SK-N-SH (cell line): ENCODE measurements around the gene CARD8. TPM values are rescaled to one million over a fixed set of nuclear protein-coding genes. Genes with fewer than 3 reads are reported as not detected.

Experiments used
- CTCF ChIA-PET: fragments of 300-600, 350-600 bp; formaldehyde crosslinking; extraction: SDS; loops from one replicate; lab custom pipeline; 2021; lab: Yijun Ruan, JAX
- POLR2A ChIA-PET: fragments of 350-600 bp; sonication (Branson Sonifier 250); formaldehyde crosslinking; extraction: SDS; loops from one replicate; lab custom pipeline; 2020; ENCODE audit warnings: antibody characterized with exemption, inconsistent platforms; lab: Yijun Ruan, JAX
- DNase-seq: peaks from one replicate; pipeline ENCODE4 v3.0.0; 2012
- H2AFZ ChIP-seq: fragments of 200-600 bp; sonication (generic); 2 replicates; pipeline ENCODE4 v1.8.1; 2016; ENCODE audit warnings: antibody characterized with exemption, mild to moderate bottlenecking, low read depth
- H3F3A ChIP-seq: fragments of 200-600 bp; sonication (generic); replicated peaks from 2 replicates; pipeline ENCODE3; 2016; ENCODE audit warnings: antibody characterized with exemption, mild to moderate bottlenecking; ENCODE audit not compliant: insufficient read depth
- H3K27ac ChIP-seq, 2 experiments: fragments of 200-500 bp in 1 of 2; fragments of 200-600 bp in 1 of 2; sonication (Bioruptor generic) in 1 of 2; sonication (generic), shearing (Covaris generic) in 1 of 2; 2 replicates each; pipeline versions ENCODE4 v1.5.1 to v1.6.1; 2014 to 2016; ENCODE audit warnings: low read depth in 2 of 2, inconsistent platforms in 1 of 2, low read length in 1 of 2, mild to moderate bottlenecking in 1 of 2, mixed read lengths in 1 of 2
- H3K27me3 ChIP-seq: fragments of 200-600 bp; sonication (generic), shearing (Covaris generic); 2 replicates; pipeline ENCODE4 v1.6.1; 2016; ENCODE audit warnings: mixed run types; ENCODE audit not compliant: insufficient read depth
- H3K36me3 ChIP-seq, 2 experiments: fragments of 200-500 bp in 1 of 2; fragments of 200-600 bp in 1 of 2; sonication (Bioruptor generic) in 1 of 2; sonication (generic) in 1 of 2; replicated peaks in 1 of 2; 2 replicates each; pipeline versions ENCODE3 to v1.5.1; 2014 to 2016; ENCODE audit warnings: low read length in 1 of 2, mild to moderate bottlenecking in 1 of 2; ENCODE audit not compliant: insufficient read depth in 2 of 2, control insufficient read depth in 1 of 2
- H3K4me1 ChIP-seq, 2 experiments: fragments of 200-500 bp in 1 of 2; fragments of 200-600 bp in 1 of 2; sonication (Bioruptor generic) in 1 of 2; sonication (generic), shearing (Covaris generic) in 1 of 2; 2 replicates each; pipeline versions ENCODE4 v1.5.1 to v1.6.1; 2014 to 2016; ENCODE audit warnings: low read depth in 1 of 2, low read length in 1 of 2, mixed run types in 1 of 2; ENCODE audit not compliant: insufficient read depth in 2 of 2, control insufficient read depth in 1 of 2
- H3K4me2 ChIP-seq: fragments of 200-600 bp; sonication (generic), shearing (Covaris generic); 2 replicates; pipeline ENCODE4 v1.6.1; 2017; ENCODE audit warnings: mixed run types
- H3K4me3 ChIP-seq, 2 experiments: fragments of 200-500 bp in 1 of 2; fragments of 200-600 bp in 1 of 2; sonication (Bioruptor generic) in 1 of 2; sonication (generic), shearing (Covaris generic) in 1 of 2; 2 replicates each; pipeline versions ENCODE4 v1.5.1 to v1.8.1; 2014 to 2016; ENCODE audit warnings: low read depth in 2 of 2, inconsistent platforms in 1 of 2, low read length in 1 of 2, mild to moderate bottlenecking in 1 of 2, mixed read lengths in 1 of 2, moderate library complexity in 1 of 2
- H3K79me2 ChIP-seq: fragments of 200-600 bp; sonication (generic); 2 replicates; pipeline ENCODE4 v1.8.1; 2017; ENCODE audit warnings: mild to moderate bottlenecking; ENCODE audit not compliant: insufficient read depth
- H3K9ac ChIP-seq: fragments of 200-600 bp; sonication (generic); 2 replicates; pipeline ENCODE4 v1.6.1; 2017; ENCODE audit warnings: mixed run types
- H3K9me2 ChIP-seq: fragments of 200-600 bp; sonication (generic); 2 replicates; pipeline ENCODE4 v1.6.1; 2017; ENCODE audit warnings: mixed run types
- H3K9me3 ChIP-seq: fragments of 200-600 bp; sonication (generic); 2 replicates; pipeline ENCODE4 v1.6.1; 2017; ENCODE audit warnings: mixed run types, mild to moderate bottlenecking, moderate library complexity
- H4K20me1 ChIP-seq: fragments of 200-600 bp; sonication (generic); 2 replicates; pipeline ENCODE4 v1.6.1; 2017; ENCODE audit warnings: mild to moderate bottlenecking, mixed run types; ENCODE audit not compliant: insufficient read depth
- CTCF ChIP-seq: fragments of 200-600 bp; sonication (generic); IDR thresholded peaks from 2 replicates; pipeline ENCODE4 v1.6.1; 2017; ENCODE audit warnings: antibody characterized with exemption, mild to moderate bottlenecking, moderate library complexity
- ELF1 ChIP-seq: IDR thresholded peaks from 2 replicates; pipeline ENCODE4 v1.4.0; 2012
- EP300 ChIP-seq, 2 experiments: IDR thresholded peaks; 2 replicates each; pipeline versions ENCODE4 v1.4.0 to v1.6.1; 2012; ENCODE audit warnings: borderline replicate concordance in 1 of 2, low read depth in 1 of 2, low read length in 1 of 2
- EZH2phosphoT487 ChIP-seq: fragments of 200-600 bp; sonication (generic); IDR thresholded peaks from 2 replicates; pipeline ENCODE4 v1.6.1; 2017; ENCODE audit warnings: low read depth, mixed run types, mild to moderate bottlenecking, antibody characterized with exemption, moderate library complexity, borderline replicate concordance
- FOXJ3 ChIP-seq: sonication (generic); formaldehyde crosslinking; IDR thresholded peaks from 2 replicates; pipeline ENCODE4 v1.5.1; 2020; ENCODE audit warnings: mild to moderate bottlenecking, missing genetic modification reagents
- GABPA ChIP-seq: IDR thresholded peaks from 2 replicates; pipeline ENCODE4 v1.4.0; 2012; ENCODE audit warnings: low read depth, mild to moderate bottlenecking
- JUND ChIP-seq: IDR thresholded peaks from 2 replicates; pipeline ENCODE4 v1.4.0; 2012
- MXI1 ChIP-seq: IDR thresholded peaks from 2 replicates; pipeline ENCODE4 v1.6.1; 2012; ENCODE audit warnings: mild to moderate bottlenecking, low read depth, low read length, improper control_type of control experiment
- NRF1 ChIP-seq: IDR thresholded peaks from 2 replicates; pipeline ENCODE4 v1.6.1; 2012; ENCODE audit warnings: low read depth, mild to moderate bottlenecking, low read length
- POLR2AphosphoS5 ChIP-seq: IDR thresholded peaks from 2 replicates; pipeline ENCODE4 v1.6.1; 2012; ENCODE audit warnings: low read depth, low read length
- REST ChIP-seq: IDR thresholded peaks from 2 replicates; pipeline ENCODE4 v1.6.1; 2012; ENCODE audit warnings: mild to moderate bottlenecking, low read depth, low read length, moderate library complexity
- RFX5 ChIP-seq: IDR thresholded peaks from 2 replicates; pipeline ENCODE4 v1.6.1; 2012; ENCODE audit warnings: mild to moderate bottlenecking, improper control_type of control experiment, low read length
- RXRA ChIP-seq: IDR thresholded peaks from 2 replicates; pipeline ENCODE4 v1.4.0; 2012; ENCODE audit warnings: low read depth, mild to moderate bottlenecking, borderline replicate concordance
- WGBS: methylation state at CpG from one replicate; pipeline ENCODE4 v1.1.6; 2017; ENCODE audit warnings: low lambda C conversion rate; 5-methylcytosine and 5-hydroxymethylcytosine counted together
- polyA plus RNA-seq, 3 experiments: library from polyadenylated mRNA; depleted of rRNA; stranded (reverse); fragments of >200 nt; gene quantifications; 2 replicates each; pipeline ENCODE4 v1.2.3, GENCODE V29; 2012
- TF ChIP-seq, protein P1 (sequence below): fragments of 150-350 bp; IDR thresholded peaks from 2 replicates; pipeline ENCODE4 v1.6.1; 2017; ENCODE audit warnings: antibody characterized with exemption, low read length, low read depth, borderline replicate concordance
- TF ChIP-seq, protein P2 (sequence below): IDR thresholded peaks from 2 replicates; pipeline ENCODE4 v1.4.0; 2012; ENCODE audit warnings: low read depth

CARD8 gene
- polyA plus RNA-seq, 1 of the 3 experiments (the other 2 are of a cell fraction), result 16.4 TPM

DNA sequence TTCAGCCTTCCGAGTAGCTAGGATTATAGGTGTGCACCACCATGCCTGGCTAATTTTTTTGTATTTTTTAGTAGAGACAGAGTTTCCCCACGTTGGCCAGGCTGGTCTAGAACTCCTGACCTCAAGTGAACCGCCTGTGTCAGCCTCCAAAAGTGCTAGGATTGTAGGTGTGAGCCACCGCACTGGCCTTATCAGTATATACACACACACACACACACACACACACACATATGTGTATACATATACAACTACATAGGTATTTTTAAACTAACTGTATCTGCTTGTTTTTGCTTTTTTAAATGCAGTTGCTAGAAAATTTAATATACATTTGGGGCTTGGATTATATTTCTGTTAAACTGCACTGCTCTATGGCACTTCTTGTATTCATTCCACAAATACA, 3.1 kb downstream of the CARD8 start:
- Histone ChIP-seq H3K79me2 (peaks cover 36% of the 10 kb centered on the region), H3F3A (peaks cover 7% of the 10 kb centered on the region), H3K36me3 (peaks cover 14 to 20% of the 10 kb centered on the region in 2 experiments), H3K4me2 (no peak overlapping the region), H3K27ac (no peak overlapping the region), H3K9me3 (no peaks in the 10 kb centered on the region), H2AFZ (no peak overlapping the region), H3K4me3 (no peak overlapping the region), H4K20me1 (no peaks in the 10 kb centered on the region), H3K4me1 (peaks cover 0 to 18% of the 10 kb centered on the region in 2 experiments; a peak in 3 of 4 replicates), H3K27me3 (no peaks in the 10 kb centered on the region), H3K9ac (no peak overlapping the region), H3K9me2 (no peaks in the 10 kb centered on the region)
- TF ChIP-seq RFX5 (no peak), MXI1 (no peak), NRF1 (no peak), RXRA (no peak), POLR2AphosphoS5 (no peak), CTCF (no peak), REST (no peak), EZH2phosphoT487 (no peak), EP300 (IDR thresholded peaks at IDR 0.05; ENCODE audit: borderline replicate concordance in 1 of 2, low read depth in 1 of 2, low read length in 1 of 2) (no peak), FOXJ3 (CRISPR knock-in tag) (no peak), JUND (no peak), ELF1 (no peak), GABPA (no peak)
- TF ChIP-seq, protein P1, sequence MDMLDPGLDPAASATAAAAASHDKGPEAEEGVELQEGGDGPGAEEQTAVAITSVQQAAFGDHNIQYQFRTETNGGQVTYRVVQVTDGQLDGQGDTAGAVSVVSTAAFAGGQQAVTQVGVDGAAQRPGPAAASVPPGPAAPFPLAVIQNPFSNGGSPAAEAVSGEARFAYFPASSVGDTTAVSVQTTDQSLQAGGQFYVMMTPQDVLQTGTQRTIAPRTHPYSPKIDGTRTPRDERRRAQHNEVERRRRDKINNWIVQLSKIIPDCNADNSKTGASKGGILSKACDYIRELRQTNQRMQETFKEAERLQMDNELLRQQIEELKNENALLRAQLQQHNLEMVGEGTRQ, result no peak
- TF ChIP-seq, protein P2, sequence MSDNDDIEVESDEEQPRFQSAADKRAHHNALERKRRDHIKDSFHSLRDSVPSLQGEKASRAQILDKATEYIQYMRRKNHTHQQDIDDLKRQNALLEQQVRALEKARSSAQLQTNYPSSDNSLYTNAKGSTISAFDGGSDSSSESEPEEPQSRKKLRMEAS, result no peak
- CTCF ChIA-PET, result no interaction called here
- POLR2A ChIA-PET, result no interaction called here
- WGBS, result 83% methylated on average over 4 of the region's 4 CpGs
- no peak for DNase-seq
